GM19397 (cell line): ENCODE results near the gene DTL.

Source experiments
- ATAC-seq: cut with Tn5 transposase; IDR thresholded peaks from one replicate; pipeline ENCODE4 v1.9.1; 2021; ENCODE audit warnings: mild to moderate bottlenecking, moderate library complexity; ENCODE audit not compliant: unreplicated experiment

The DTL gene

DNA sequence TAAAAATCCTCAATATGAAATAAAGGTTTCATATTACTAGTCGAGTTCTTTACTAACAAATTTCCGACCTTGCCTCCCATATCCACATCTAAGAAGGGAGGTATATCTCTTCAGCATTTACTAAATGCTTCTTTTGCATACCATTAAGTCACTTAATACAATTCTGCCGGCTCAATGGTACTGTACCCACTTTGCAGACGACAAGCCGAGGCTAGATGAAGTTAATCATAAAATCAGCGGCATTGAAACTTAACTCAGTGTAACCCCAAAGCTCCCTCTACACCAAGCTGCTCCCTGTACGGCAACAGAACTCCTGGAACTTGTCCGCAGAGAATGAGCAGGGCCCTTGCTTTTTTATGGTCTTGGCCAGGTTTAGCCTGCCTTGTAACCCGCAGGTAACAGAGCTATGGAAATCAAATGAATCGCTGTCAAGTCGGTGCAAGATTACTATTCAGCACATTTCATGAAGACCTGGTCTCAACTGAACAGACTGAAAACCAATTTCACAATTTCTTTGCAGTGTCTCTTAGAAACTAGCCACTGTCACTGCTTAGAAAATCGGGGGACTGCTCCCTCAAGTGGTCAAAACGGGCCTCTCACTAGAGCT is 929 bp upstream of the DTL start:
- ATAC-seq = no peak

DNA sequence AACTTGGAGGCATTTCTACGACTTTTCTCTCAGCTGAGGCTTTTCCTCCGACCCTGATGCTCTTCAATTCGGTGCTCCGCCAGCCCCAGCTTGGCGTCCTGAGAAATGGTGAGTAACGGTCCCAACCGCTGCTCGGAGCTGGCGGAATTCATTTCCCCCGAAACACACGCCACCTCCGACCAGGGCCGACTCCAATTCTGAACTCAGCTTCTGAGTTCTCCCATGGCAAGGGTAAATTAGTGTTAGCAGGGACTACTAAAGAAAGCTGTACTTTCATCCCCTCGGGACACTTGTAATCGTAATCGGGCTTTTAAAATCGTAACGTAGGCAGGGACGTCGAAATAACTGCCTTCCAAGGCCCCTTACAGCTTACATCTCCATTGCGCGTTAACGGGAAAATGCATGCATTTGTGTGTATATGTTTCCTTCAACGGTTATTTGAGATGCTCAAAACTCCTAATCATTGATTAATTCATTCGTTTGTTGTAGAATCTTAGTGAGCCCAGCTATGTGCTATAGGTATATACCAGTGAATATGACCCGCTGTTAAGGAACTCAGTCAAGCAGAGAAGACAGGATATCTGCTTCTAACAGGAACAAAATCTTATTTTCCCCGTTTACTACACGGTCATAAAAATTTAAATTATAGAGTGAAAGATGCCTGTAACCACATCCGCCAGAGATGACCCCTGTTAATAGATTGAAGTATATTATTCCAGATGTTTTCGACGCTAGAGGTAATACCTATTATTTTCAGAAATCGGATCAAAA is 472 bp downstream of the DTL start:
- ATAC-seq = peak; percentile 12

DNA sequence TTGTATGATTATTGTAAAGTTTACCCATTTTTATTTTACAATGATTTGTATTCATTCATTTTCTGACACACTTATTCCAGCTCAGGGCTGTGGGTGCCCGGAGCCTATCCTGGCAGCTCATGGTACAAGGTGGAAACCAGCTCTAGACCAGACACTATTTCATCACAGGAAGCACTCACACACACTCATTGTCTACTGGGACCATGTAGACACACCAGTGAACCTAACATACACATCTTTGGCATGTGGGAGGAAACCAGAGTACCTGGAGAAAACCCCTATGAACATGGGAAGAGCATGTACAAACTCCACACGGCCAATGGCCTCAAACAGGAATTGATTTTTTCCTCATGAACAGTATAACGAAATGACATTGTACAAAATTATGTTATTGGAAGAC is 2.4 kb downstream of the DTL start:
- ATAC-seq = no peak

DNA sequence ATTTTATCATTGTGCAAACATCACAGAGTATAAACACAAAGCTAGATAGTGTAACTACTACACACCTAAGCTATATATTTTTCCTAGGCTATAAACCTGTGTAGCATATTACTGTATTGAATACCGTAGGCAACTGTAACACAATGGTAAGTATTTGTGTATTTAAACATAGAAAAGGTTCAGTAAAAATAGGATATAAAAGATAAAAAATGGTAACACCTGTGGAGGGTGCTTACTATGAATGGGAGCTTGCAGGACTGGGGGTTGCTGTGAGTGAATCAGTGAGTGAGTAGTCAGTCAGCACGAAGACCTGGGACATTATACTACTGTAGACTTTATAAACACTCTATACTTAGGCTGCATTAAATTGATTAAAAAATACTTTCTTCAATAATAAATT is 4.1 kb downstream of the DTL start:
- no peak for ATAC-seq

DNA sequence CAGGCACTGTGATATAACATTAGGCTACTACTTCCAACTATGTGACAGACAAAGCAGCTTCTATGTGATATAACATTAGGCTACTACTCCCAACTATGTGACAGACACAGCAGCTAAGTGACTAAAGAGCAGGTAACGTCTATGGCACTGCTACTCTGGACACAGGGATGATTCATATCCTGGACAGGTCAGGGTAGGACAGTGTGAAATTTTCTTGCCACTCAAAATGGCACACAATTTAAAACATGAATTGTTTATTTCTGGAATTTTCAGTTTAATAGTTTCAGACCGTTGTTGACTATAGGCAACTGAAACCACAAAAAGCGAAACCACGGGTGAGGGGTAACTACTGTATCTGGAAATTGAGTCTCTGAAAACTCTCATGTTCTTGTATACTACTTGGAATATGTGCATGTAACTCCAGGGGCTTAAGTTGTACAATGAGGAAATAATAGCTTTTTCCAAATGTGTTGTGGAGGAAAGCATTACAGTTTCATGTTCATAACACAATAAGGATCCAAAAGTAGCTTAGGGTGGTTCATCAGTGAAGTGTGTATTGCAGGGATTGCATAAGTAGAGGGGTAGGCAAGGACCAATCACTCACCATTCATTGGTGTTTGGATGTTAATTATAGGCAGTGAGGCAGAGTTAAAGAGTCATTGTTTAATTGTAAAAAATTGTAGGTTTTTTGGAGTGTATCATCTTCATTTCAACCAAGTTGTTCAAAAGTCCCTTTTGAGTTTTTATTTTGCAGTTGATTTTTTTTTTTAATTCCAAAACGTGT is 5.3 kb downstream of the DTL start:
- no peak for ATAC-seq

DNA sequence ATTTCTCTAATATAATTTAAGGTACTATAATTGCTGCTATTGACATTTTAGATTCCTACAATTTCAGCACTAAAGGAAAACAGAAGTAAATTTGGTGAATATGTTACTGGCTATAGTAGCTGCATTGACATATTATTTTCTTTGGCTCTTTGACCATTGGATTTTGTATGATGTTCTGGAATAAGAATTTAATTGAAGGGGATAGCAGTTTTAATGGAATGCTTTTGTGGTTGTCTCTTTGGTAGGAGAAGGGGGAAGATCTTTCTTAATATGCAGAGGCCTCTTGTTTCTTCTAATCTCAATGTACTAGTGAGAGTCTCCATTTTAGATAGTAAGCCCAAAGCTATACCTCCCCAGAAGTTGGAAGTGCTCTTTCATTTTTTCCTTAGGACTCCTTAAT is 6.9 kb downstream of the DTL start:
- ATAC-seq = no peak

DNA sequence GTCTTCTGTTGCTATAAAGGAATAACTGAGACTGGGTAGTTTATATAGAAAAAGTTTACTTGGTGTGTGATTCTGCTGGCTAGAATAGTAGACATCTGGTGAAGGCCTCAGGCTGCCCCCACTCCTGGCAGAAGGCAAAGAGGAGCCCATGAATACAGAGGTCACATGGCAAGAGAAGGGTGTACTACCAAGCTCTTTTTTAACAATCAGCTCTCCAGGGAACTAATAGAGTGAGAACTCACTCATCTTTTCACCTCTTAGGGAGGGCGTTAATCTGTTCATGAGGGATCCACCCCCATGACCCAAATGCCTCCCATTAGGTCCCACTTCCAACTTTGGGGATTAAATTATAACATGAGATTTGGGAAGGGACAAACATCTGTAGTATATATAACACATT is 9.3 kb downstream of the DTL start:
- no peak for ATAC-seq

DNA sequence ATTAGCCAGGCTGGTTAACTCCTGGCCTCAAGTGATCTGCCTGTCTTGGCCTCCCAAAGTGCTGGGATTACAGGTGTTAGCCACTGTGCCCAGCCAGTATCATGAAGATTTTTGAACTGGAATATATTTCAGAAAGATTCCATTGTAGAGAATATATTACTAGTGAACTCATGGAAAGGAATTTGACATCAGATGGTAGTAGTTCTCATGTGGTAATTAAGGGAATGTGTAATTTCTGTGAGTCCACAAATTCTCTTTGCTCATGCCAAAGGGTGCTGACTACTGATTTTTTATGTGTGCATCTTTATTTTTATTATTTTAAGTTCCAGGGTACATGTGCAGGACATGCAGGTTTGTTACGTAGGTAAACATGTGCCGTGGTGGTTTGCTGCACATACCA is 10.4 kb downstream of the DTL start:
- ATAC-seq = no peak

DNA sequence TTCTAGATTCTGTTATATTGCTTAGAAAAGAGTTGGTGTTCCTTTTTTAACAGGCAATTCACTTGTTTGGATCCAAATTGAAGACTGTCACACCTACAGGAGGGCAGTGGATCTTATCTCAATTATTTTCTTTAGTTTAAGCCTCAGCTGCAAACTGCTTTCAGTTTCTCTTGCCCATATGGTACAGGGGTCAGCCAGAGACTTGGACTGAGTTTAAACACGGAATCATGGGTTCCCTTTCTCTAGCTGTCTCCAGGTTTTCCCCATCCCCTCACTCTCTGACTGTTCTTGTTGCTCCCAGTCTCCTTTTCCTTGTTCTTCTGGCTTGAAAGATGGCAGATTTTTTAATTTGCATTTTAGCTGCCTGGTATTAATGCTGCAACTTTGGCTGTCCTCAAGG is 18.4 kb downstream of the DTL start:
- no peak for ATAC-seq

DNA sequence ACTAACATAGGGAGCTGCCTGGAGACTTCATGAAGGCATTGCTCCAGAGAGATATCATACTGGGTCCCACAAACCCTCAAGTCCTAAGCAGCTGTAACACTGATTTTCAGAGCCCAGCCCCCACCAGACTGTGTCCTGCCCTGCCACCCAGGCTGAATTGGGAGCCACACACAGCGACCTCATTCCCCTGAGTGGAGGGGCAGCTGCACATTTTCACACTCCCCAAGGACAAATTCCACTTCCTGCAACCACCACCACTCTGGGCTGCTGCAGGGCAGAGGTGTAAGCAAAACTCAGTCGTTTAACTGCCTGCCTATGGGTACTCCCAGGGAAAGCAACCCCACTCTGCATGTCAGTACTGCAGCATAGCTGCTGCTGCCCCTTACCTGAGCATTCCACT is 19.8 kb downstream of the DTL start:
- no peak for ATAC-seq

DNA sequence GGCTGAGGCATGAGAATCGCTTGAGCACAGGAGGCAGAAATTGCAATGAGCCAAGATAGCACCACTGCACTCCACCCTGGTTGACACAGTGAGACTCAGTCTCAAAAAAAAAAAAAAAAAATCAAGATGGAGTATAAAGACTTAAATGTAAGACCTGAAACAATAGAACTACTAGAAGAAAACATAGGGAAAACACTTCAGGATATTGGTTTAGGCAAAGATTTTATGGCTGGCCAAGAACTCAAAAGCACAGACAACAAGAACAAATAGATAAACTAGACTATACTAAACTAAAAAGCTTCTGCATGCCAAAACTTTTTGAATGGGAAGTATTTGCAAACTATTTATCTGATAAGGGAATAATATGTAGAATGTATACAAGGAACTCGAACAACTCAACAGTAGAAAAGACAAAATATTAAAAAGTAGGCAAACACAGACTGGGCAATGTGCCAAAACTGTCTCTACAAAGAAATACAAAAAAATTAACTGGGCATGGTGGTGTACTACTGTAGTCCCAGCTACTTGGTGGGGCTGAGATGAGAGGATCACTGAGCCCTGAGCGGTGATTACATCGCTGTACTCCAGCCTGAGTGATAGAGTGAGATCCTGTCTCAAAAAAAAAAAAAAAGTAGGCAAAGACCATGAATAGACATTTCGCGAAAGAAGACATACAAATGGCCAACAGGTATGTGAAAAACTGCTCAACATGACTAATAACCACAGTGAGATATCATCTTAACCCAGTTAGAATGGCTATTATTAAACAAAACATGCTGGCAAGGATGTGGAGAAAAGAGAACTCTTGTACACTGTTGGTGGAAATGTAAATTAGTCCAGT is 25.3 kb downstream of the DTL start:
- ATAC-seq = no peak

DNA sequence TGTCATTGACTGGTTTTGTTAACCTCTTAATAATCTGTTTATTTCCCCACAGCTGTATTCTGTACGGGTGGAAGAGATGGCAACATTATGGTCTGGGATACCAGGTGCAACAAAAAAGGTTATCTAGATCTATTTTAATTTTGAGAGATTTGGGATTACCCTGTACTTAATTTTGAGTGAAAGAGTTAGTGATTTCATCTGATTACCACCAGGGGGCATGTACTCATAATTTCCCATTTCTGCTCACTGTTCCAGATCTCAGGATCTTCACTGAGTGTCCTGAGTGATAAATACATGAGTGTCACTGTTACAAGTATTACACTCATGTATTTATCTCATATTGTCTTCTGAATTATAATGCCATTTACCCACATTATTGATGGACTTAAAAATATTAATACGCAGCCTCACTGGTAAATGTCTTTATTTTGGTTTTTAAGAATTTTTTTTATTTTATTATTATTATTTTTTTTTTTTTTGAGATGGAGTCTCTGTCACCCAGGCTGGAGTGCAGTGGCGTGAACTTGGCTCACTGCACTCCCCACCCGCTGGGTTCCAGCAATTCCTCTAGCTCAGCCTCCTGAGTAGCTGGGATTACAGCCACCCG is 27.4 kb downstream of the DTL start:
- ATAC-seq = no peak

DNA sequence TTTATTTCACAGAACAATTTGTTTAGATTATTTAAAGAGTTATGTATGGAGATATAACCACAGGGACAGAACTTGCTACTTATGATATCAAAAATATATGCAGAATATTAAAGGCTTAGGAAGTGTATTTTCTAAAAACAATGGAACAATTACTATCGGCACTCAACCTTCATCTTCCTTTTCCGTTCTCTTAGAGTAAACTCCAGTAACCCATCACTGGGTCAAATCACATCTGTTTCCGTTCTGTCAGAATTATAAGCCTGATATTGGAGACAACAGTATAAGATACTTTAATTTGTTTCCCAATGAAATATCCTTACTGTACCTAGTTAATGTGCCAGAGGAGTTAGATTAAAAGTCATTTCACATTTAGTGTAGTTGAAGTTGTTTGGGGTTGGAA is 32.2 kb downstream of the DTL start:
- ATAC-seq = no peak

DNA sequence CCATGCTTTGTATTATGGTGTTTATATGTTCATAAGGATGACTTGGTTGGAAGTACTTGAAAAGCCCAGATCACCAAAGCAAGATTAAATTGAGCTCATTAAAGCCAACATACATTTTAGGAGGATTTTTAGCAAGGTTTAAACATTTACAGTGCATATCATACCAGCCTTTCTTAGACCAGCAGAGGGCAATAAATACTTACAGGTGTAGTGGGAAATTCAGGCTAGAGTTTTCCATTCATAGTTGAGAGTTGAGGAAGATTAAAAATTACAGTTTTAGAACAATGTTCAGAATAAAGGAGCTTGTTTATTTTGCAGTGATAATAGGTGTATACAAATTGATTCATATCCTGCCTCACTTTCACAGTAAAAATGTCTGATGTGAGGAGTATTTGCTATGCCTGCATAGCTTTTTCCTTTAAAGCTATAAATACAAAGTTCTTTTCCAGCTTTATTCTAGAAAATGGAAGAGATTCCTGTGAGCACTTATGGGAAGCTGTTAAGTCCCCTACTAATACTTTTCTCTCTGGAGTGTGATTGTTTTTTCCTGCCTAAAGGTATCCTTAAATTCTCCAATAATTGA is 35.3 kb downstream of the DTL start:
- no peak for ATAC-seq

DNA sequence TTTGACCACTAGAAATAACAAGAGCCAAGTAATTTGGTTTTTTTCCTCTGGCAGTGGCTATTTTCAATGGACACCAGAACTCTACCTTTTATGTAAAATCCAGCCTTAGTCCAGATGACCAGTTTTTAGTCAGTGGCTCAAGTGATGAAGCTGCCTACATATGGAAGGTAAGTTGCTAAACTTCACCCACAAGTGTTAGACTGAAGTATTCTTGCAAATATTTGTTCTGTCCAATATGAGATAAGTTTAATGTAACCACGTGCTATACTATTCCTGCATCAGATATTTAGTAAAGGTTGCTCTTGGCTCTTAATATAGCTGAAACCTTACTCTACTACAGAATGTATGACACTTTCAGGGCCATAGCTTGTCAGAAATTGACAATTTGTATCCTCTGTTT is 36.5 kb downstream of the DTL start:
- ATAC-seq = no peak

DNA sequence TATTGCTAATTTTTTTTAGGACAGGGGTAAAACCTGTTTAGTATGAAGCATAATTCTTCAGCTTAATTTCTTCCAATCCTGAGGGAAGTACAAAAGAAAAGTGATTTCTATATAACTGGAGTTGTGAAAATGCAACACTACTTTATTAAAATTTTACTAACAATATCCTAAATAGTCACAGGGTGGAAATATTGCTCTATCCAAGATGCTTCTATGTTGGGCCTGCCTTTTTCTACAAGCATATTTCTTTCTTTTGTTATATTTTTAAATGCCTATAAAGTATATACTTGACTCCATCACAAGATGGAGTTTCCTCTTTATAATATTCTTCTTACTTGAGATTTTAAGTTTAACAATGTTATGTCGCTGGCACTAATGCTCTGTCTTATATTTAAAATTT is 37.9 kb downstream of the DTL start:
- ATAC-seq = no peak

DNA sequence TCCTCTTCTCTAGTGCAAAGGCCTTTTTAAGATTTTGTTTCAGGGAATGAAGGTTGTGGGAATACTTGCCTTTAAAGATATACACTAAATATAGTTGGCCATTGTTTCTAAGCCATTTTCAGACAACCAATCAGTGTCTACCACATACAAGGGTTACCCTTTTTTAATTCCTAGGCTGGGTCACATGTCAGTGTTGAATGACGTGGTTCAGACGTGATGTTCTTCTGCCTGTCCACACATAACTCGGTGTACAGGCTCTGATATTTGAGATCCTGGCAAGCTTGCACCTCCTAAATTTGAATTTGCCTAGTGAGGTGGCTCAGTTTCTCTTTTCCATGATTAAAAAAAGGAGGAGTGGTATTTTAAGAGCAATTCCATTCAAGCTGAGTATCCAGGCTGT is 38.8 kb downstream of the DTL start:
- no peak for ATAC-seq

DNA sequence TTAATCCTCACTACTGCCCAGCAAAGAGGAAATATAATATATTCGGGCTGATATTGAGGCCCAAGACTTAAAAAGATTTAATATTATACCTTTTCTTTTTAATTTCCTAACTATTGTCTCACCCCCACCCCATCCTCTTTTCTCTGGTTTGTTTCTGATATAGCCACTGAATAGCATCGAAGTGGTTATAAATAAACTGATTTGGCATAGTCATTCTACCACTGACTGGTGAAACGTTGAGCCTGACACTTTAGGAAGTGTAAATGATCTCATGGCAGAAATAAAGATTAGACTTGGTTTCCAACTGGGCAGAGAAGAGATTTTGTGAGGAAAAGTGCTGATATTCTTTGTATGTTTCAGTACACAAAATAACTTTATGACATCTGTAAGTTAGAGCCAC is 39.3 kb downstream of the DTL start:
- no peak for ATAC-seq

DNA sequence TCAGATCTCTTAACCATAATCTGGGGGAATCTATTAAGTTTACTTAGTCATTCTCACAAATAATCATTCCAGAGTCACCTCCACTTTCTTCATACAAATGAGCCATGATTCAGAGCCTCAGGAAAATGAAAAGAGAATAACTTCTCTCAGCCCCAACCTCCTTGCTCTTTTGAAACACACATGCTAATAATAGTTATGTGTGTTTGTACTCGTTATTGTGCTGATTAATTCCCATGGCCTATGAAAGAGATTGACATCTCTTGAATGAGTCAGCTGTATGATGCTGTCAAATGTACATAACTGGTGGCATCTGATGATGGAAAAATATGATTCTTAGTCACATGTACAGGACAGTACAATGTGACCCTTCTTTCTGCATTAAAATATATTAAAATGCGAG is 41.5 kb downstream of the DTL start:
- no peak for ATAC-seq

DNA sequence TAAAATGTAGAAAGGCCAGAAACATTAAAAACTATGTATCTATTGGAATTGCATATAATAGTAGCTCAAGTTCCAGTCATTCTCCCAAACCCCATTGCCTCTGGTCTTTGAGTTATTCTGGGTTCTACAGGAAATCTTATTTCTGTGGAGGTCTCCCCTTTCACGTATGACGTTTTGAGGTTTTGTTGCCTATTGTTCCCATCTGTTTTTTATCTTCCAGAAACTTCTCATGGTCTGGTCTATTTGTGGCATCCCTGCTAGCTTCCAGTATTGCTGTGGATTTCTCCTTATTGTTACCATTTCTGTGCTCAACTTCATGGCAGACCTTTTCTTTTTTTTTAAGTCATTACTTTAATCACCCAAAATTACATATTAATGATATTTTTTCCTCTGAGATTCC is 43.3 kb downstream of the DTL start:
- no peak for ATAC-seq
